ENCODE results near the gene NAP1L2.

GRCh38 chrX:73213734-73214425 lies 771 bp downstream of the NAP1L2 start:
- TF ChIP-seq EZH2 (IDR thresholded peaks at IDR 0.05; ENCODE audit: borderline replicate concordance, low read depth, low read length, severe bottlenecking) (no peak), CTCF (IDR thresholded peaks at IDR 0.05; ENCODE audit: extremely low read depth in 1 of 2, insufficient read depth in 1 of 2, low read depth in 1 of 2, low read length in 2 of 2) (no peak)
